AG09309 (cell line): ENCODE results near the gene JARID2.

Source experiments
- DNase-seq: peaks from one replicate; pipeline ENCODE4 v3.0.0-alpha.2; 2010; ENCODE audit warnings: low read depth
- H3K4me3 ChIP-seq: 2 replicates; pipeline ENCODE4 v1.5.1; 2011; ENCODE audit warnings: mild to moderate bottlenecking, low read depth, low read length, moderate library complexity; ENCODE audit not compliant: control insufficient read depth
- TF ChIP-seq, protein P1 (sequence below): IDR thresholded peaks from 2 replicates; pipeline ENCODE4 v1.5.1; 2011; ENCODE audit warnings: mild to moderate bottlenecking, low read depth, low read length, inconsistent platforms; ENCODE audit not compliant: insufficient read depth, control insufficient read depth; ENCODE audit errors: missing control alignments

The JARID2 gene

DNA sequence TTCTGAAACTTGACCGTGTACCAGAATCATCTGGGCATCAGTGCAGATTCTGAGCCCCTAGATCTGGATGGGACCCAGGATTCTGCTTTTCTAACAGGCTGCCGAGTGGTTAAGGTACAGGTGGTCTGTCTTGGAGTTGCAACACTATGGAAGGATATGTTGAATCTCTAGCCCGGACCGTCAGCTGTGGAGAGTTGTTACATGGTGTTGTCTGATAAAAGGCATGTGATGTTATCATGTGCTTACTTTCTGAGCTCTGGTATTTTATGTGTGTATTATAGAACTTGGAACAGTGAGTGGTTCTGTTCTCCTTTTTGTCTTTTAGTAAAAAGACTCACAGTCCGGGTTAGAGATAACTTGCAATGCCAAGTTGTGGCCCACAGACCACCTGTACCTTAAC lies 123.0 kb downstream of the JARID2 start:
- H3K4me3 ChIP-seq = no peak overlapping the region
- DNase-seq = no peak
- TF ChIP-seq, protein P1, sequence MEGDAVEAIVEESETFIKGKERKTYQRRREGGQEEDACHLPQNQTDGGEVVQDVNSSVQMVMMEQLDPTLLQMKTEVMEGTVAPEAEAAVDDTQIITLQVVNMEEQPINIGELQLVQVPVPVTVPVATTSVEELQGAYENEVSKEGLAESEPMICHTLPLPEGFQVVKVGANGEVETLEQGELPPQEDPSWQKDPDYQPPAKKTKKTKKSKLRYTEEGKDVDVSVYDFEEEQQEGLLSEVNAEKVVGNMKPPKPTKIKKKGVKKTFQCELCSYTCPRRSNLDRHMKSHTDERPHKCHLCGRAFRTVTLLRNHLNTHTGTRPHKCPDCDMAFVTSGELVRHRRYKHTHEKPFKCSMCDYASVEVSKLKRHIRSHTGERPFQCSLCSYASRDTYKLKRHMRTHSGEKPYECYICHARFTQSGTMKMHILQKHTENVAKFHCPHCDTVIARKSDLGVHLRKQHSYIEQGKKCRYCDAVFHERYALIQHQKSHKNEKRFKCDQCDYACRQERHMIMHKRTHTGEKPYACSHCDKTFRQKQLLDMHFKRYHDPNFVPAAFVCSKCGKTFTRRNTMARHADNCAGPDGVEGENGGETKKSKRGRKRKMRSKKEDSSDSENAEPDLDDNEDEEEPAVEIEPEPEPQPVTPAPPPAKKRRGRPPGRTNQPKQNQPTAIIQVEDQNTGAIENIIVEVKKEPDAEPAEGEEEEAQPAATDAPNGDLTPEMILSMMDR = no peak

DNA sequence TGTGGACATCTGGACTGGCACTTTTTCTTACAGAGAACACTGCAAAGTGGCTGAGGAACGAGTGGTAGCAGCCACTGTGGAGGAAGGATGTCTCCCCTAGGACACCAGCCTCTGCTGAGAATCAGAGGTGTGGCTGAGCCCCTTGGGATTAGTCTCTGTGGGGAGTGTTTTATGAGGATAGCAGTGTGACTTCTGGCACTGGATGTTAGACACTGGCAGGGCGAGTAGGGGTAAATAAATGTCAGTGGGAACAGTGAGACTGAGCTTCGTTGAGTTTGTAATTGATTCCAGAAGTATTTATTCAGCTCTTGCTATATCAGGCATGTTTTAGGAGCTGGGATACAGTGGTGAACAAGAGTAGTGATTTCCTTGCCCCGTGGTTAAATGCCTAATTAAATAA lies 124.0 kb downstream of the JARID2 start:
- TF ChIP-seq, protein P1 = no peak
- H3K4me3 ChIP-seq = no peak overlapping the region
- DNase-seq = no peak

DNA sequence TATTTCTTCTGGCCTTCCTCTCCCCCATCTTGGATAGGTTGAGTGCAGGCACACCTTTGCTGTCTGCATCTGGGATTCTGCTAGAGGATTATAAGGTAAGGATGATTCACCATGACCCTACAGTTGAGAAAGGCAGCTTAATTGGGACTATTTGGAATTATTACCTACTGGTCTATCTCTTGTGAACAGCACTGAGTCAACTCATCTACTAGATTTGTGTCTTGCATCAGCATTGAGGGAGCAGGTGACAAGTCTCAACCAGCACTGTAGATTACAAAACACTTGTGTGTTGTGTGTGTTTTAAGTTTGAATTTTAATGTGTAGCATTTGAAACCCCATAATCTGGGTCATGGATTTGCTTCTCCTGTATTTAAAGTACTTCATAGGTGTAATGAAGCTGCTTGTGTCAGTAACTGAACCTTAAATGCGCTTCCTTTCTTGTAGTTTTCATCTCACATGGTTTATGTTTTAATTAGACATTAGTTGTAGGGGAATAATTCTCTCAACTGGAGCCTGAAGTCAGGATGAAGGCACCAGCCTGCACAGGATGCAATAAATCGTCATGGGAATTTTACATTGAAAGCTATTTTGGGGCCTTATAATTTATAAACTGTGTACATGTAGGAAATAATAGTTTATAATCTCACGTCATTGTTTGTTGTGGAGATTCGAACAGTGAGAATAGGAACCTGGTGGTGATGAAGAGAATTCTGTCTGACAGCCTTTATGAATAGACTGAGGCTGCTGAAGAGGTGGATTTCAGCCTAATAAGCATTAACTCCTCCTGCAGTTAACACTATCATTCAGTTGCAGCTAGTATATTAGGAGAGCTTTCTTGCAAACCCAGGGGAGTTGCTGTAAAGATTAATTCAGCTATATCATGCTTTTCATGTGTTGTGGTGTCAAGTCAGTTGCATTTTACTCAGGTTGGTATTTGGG lies 125.1 kb downstream of the JARID2 start:
- no peak for DNase-seq
- no peak overlapping the region for H3K4me3 ChIP-seq
- TF ChIP-seq, protein P1 = no peak

DNA sequence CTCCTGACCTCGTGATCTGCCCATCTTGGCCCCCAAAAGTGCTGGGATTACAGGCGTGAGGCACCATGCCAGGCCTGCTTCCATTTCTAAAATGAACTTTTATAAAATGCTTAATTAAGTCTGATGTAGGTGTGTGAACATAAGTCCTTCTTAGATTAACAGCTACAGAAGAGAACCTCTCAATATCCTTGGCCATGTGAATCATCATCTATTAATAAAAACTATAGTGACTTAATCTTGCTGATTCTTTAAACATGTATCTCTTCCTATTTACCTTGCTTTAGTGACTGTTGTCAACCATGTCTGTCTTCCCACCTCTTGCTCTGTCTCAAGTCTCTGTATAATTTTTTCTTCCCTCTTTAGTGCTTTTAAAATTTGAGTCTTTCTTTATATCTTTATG lies 127.1 kb downstream of the JARID2 start:
- no peak for DNase-seq
- H3K4me3 ChIP-seq = no peak overlapping the region
- TF ChIP-seq, protein P1 = no peak

DNA sequence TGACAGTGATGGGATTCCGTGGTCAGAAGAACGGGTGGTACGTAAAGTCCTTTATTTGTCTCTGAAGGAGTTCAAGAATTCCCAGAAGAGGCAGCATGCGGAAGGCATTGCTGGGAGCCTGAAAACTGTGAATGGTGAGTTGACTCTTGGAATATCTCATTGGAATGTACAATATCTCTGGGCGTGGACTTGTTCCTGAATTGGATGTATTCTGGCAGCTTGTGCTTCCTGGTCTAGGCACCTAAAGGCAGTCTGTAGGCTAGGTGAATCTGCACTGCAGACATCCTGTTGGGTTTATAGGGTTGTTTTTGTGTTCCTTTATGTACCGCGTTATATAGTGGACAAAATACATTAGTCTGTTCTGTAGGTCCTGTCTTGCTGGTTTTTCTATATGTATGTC lies 128.2 kb downstream of the JARID2 start:
- DNase-seq = no peak
- TF ChIP-seq, protein P1 = no peak
- H3K4me3 ChIP-seq = no peak overlapping the region

DNA sequence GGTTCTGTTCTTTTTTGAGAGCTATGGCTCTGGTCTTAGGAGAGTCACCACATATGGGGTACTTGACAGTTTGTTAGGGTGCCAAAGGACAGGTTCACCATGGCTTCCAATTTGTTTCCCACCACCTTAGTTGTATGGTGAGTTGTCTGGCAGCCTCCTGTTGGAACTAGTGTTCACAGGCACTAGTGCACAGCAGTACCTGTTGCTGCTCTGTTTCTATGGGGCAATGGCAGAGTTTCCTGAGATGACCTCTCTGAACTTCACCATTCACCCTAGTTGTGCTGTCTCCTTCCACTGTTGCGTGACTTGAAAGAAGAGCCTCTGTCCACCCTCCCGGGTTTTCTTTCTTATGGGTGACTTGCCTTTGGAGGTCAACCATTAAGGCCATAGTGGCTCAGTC lies 129.1 kb downstream of the JARID2 start:
- TF ChIP-seq, protein P1 = no peak
- DNase-seq = no peak
- no peak overlapping the region for H3K4me3 ChIP-seq
